KMS-11 (cell line): ENCODE data around the gene DISC1.
"Not testable (repeated sequence)": the region's sequence is repeated elsewhere in the genome, so short reads cannot be mapped to it uniquely, and the experiment has no call there.

Experiments used
- H2AFZ ChIP-seq: fragments of 200-600 bp; sonication (generic); 2 replicates; pipeline ENCODE4 v1.6.1; 2016; ENCODE audit warnings: antibody characterized with exemption, mixed run types, low read depth
- H3K27ac ChIP-seq: fragments of 200-600 bp; sonication (generic); 2 replicates; pipeline ENCODE4 v1.6.1; 2016; ENCODE audit warnings: mild to moderate bottlenecking, mixed run types
- H3K27me3 ChIP-seq: fragments of 200-600 bp; sonication (generic); 2 replicates; pipeline ENCODE4 v1.6.1; 2017; ENCODE audit warnings: mild to moderate bottlenecking, low read depth, mixed run types, moderate library complexity; ENCODE audit not compliant: insufficient read depth
- H3K36me3 ChIP-seq: fragments of 200-600 bp; sonication (generic); 2 replicates; pipeline ENCODE4 v1.6.1; 2017; ENCODE audit warnings: mild to moderate bottlenecking, mixed run types; ENCODE audit not compliant: insufficient read depth
- H3K4me1 ChIP-seq: fragments of 200-600 bp; sonication (generic); 2 replicates; pipeline ENCODE4 v1.6.1; 2016; ENCODE audit warnings: mild to moderate bottlenecking, low read depth, mixed run types; ENCODE audit not compliant: poor library complexity, severe bottlenecking
- H3K4me2 ChIP-seq: fragments of 200-600 bp; sonication (generic); 2 replicates; pipeline ENCODE4 v1.7.0; 2016; ENCODE audit warnings: mild to moderate bottlenecking, mixed run types
- H3K4me3 ChIP-seq: fragments of 200-600 bp; sonication (generic); IDR thresholded peaks from 2 replicates; pipeline ENCODE4 v1.6.1; 2017; ENCODE audit warnings: low read depth, low read length, mixed read lengths; ENCODE audit not compliant: insufficient read depth
- H3K79me2 ChIP-seq: fragments of 200-600 bp; sonication (generic); 2 replicates; pipeline ENCODE4 v1.6.1; 2016; ENCODE audit warnings: low read depth, mixed run types; ENCODE audit not compliant: insufficient read depth
- H3K9ac ChIP-seq: fragments of 200-600 bp; sonication (generic); 2 replicates; pipeline ENCODE4 v1.6.1; 2016; ENCODE audit warnings: mild to moderate bottlenecking, mixed run types
- H4K20me1 ChIP-seq: fragments of 200-600 bp; sonication (generic); 2 replicates; pipeline ENCODE4 v1.6.1; 2016; ENCODE audit warnings: mild to moderate bottlenecking, mixed run types; ENCODE audit not compliant: insufficient read depth
- TF ChIP-seq, protein P1 (sequence below): fragments of 200-600 bp; sonication (generic); conservative IDR thresholded peaks from 2 replicates; pipeline ENCODE4 v1.6.1; 2017; ENCODE audit warnings: low read depth, mild to moderate bottlenecking, antibody characterized with exemption, low read length, moderate library complexity, mixed read lengths

Gene DISC1

DNA sequence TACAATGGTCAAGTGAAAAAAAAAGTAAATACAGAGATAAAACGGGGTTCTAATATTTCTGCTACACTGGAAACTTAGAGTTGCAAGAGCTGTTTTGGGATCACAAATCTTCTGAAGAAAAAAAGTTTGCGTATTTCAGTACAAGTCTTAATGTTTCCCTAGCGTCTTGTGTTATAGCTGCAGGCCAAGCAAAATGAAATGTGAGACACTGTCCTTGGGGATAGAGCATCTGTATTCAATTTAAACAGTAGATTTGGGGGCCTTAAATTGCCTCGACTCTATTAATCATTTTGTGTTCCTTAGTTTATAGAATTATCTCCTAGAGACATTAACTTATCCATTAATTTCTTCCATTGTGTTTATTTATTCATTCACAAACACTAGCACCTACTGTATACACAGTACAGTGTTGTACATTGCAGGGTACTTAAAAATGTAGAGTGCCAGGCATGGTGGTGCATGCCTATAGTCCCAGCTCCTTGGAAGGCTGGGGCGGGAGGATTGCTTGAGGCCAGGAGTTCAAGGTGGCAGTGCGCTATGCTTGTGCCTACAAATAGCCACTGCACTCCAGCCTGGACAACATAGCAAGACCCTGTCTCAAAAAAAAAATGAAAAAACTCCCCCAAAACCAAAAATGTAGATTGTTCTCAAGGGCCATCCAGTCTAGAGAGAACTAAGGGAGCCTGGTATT lies 7.9 kb downstream of the DISC1 start:
- H3K27ac ChIP-seq, result no peak overlapping the region
- no peaks in the 10 kb centered on the region for H3K79me2 ChIP-seq
- no peak overlapping the region for H2AFZ ChIP-seq
- TF ChIP-seq, protein P1, sequence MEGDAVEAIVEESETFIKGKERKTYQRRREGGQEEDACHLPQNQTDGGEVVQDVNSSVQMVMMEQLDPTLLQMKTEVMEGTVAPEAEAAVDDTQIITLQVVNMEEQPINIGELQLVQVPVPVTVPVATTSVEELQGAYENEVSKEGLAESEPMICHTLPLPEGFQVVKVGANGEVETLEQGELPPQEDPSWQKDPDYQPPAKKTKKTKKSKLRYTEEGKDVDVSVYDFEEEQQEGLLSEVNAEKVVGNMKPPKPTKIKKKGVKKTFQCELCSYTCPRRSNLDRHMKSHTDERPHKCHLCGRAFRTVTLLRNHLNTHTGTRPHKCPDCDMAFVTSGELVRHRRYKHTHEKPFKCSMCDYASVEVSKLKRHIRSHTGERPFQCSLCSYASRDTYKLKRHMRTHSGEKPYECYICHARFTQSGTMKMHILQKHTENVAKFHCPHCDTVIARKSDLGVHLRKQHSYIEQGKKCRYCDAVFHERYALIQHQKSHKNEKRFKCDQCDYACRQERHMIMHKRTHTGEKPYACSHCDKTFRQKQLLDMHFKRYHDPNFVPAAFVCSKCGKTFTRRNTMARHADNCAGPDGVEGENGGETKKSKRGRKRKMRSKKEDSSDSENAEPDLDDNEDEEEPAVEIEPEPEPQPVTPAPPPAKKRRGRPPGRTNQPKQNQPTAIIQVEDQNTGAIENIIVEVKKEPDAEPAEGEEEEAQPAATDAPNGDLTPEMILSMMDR, result no peak
- no peak overlapping the region for H3K4me2 ChIP-seq
- no peaks in the 10 kb centered on the region for H3K36me3 ChIP-seq
- no peaks in the 10 kb centered on the region for H3K4me1 ChIP-seq
- no peaks in the 10 kb centered on the region for H4K20me1 ChIP-seq
- H3K4me3 ChIP-seq, result no peak overlapping the region
- H3K9ac ChIP-seq, result no peak overlapping the region
- H3K27me3 ChIP-seq, result no peaks in the 10 kb centered on the region

DNA sequence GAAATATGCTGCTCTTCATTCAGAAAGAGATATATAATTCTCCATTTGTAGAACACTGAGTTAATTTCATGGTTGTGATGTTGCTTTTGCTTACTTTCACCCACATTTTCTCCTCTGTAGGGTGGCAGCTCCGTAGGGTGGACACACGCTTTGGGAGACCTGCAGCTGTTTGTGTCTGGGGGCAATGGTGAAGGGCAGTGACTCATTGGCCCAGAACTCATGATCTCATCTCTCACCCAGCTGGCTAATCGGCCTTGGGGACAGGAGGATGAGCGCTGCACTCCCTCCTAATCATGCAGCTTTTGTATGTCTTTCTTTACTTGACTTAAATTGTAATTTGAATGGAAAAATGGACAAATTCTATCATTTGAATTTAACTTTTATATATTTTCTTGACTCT lies 9.6 kb downstream of the DISC1 start:
- H3K4me1 ChIP-seq, result no peaks in the 10 kb centered on the region
- no peak overlapping the region for H3K9ac ChIP-seq
- H2AFZ ChIP-seq, result no peak overlapping the region
- H3K79me2 ChIP-seq, result no peaks in the 10 kb centered on the region
- H3K4me3 ChIP-seq, result no peak overlapping the region
- no peak overlapping the region for H3K4me2 ChIP-seq
- H3K27ac ChIP-seq, result no peak overlapping the region
- no peaks in the 10 kb centered on the region for H3K27me3 ChIP-seq
- no peaks in the 10 kb centered on the region for H3K36me3 ChIP-seq
- H4K20me1 ChIP-seq, result no peaks in the 10 kb centered on the region
- TF ChIP-seq, protein P1, result no peak

DNA sequence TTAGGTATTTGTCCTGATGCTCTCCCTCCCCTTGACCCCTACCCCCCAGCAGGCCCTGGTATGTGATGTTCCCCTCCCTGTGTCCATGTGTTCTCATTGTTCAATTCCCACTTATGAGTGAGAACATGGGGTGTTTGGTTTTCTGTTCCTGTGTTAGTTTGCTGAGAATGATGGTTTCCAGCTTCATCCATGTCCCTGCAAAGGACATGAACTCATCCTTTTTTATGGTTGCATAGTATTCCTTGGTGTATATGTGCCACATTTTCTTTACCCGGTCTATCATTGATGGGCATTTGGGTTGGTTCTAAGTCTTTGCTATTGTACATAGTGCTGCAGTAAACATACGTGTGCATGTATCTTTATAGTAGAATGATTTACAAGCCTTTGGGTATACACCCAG lies 10.3 kb downstream of the DISC1 start:
- not testable (repeated sequence) for H3K27me3 ChIP-seq, H3K27ac ChIP-seq, H3K4me1 ChIP-seq, H3K79me2 ChIP-seq, H3K9ac ChIP-seq, H3K4me2 ChIP-seq, H2AFZ ChIP-seq, H3K4me3 ChIP-seq, H3K36me3 ChIP-seq, H4K20me1 ChIP-seq

DNA sequence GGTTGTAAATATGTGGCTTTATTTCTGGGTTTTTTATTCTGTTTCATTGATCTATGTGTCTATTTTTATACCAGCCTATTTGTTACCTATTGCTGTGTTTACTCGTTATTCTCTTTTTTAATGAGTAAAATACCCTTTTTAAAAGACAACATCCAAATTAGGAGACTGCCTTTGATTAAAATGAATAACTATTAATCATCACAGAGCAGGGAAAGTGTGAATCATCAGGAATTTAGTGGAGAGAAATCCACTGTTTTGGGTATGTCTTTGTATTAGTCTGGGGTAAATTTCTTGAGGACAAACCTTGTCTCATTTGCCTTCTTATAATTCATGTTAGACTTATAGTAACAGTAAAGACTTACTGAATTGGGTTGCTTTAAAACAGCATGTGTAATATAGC lies 12.1 kb downstream of the DISC1 start:
- TF ChIP-seq, protein P1, result no peak
- Histone ChIP-seq H3K79me2 (no peaks in the 10 kb centered on the region), H3K27me3 (no peaks in the 10 kb centered on the region), H4K20me1 (no peaks in the 10 kb centered on the region), H3K27ac (no peak overlapping the region), H3K9ac (no peak overlapping the region), H2AFZ (no peak overlapping the region), H3K4me3 (no peak overlapping the region), H3K4me2 (no peak overlapping the region), H3K4me1 (no peaks in the 10 kb centered on the region), H3K36me3 (no peaks in the 10 kb centered on the region)

DNA sequence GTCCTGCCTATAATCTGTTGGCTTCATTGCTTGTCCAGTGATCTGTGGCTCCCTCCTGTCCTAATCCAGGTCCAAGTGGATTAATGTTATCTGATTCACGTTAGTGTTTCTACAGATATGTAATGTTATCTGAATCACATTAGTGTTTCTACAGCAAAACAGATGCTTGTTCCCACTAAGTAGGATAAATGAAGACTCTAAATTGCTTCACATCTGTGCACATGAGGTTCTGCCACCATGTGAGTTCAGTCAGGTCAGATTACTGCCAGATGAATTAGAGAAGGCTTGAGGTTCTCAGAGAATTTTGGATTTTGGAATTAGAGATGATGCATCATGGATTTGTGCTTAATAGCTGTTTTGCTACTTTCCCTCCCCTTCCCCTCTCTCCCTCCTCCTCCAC lies 13.2 kb downstream of the DISC1 start:
- Histone ChIP-seq H3K9ac (no peak overlapping the region), H3K27me3 (no peaks in the 10 kb centered on the region), H3K4me2 (no peak overlapping the region), H3K79me2 (no peaks in the 10 kb centered on the region), H3K4me1 (no peaks in the 10 kb centered on the region), H3K4me3 (no peak overlapping the region), H2AFZ (no peak overlapping the region), H3K27ac (no peak overlapping the region), H4K20me1 (no peaks in the 10 kb centered on the region), H3K36me3 (no peaks in the 10 kb centered on the region)
- TF ChIP-seq, protein P1, result no peak

DNA sequence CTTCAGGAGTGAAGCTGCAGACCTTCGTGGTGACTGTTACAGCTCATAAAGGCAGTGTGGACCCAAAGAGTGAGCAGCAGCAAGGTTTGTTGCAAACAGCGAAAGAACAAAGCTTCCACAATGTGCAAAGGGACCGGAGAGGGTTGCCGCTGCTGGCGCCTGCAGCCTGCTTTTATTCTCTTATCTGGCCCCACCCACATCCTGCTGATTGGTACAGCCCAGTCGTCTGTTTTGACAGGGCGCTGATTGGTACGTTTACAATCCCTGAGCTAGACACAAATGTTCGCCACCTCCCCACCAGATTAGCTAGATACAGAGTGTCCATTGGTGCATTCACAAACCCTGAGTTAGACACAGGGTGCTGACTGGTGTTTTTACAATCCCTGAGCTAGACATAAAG lies 14.9 kb downstream of the DISC1 start:
- not testable (repeated sequence) for H4K20me1 ChIP-seq, H3K36me3 ChIP-seq, H2AFZ ChIP-seq

DNA sequence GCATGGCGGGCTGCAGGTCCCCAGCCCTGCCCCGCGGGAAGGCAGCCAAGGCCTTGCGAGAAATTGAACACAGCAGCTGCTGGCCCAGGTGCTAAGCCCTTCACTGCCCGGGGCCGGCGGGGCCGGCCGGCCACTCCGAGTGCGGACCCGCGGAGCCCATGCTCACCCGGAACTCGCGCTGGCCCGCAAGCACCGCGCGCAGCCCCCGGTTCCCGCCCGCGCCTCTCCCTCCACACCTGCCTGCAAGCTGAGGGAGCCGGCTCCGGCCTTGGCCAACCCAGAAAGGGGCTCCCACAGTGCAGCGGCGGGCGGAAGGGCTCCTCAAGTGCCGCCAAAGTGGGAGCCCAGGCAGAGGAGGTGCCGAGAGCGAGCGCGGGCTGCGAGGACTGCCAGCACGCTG lies 15.5 kb downstream of the DISC1 start:
- not testable (repeated sequence) for H3K27me3 ChIP-seq, H3K4me3 ChIP-seq, H3K79me2 ChIP-seq, H2AFZ ChIP-seq, H3K9ac ChIP-seq, H3K4me1 ChIP-seq, H3K36me3 ChIP-seq, H3K27ac ChIP-seq, H4K20me1 ChIP-seq, H3K4me2 ChIP-seq

More for the DNA sequence above, 14.9 kb downstream of the DISC1 start:
- H3K4me2 ChIP-seq, H3K79me2 ChIP-seq, H3K4me1 ChIP-seq, H3K9ac ChIP-seq, H3K27ac ChIP-seq, H3K4me3 ChIP-seq, H3K27me3 ChIP-seq: not testable (repeated sequence)
